Gastrocnemius medialis (tissue), 4 donors: ENCODE results near the gene P3R3URF. TPM values are rescaled to one million over a fixed set of nuclear protein-coding genes. Genes with fewer than 3 reads are reported as not detected.
A peak's percentile ranks its signal among the peaks of the same experiment; 100 is the strongest.

Experiments used
- ATAC-seq, 2 donors: fragments of 150-250 bp; one replicate each; pipeline ENCODE4 v1.9.1; 2016
- DNase-seq, 2 donors: peaks; one replicate each; pipeline ENCODE4 v3.0.0-alpha.2; 2019
- H3K27ac ChIP-seq, 4 donors: fragments of 200-600 bp; sonication (generic); 1 replicate in 1 of 4; 2 replicates in 3 of 4; pipeline ENCODE4 v1.5.1; 2016 to 2018; ENCODE audit warnings: mild to moderate bottlenecking in 2 of 4, moderate library complexity in 1 of 4
- H3K27me3 ChIP-seq, 3 donors: fragments of 200-600 bp; sonication (generic) in 2 of 3; 1 replicate in 1 of 3; 2 replicates in 2 of 3; pipeline versions ENCODE4 v1.5.1 to v1.6.0; 2016 to 2019; ENCODE audit warnings: mild to moderate bottlenecking in 1 of 3, moderate library complexity in 1 of 3
- H3K36me3 ChIP-seq, 2 donors: fragments of 200-600 bp; sonication (generic) in 1 of 2; one replicate each; pipeline ENCODE4 v1.5.1; 2017 to 2018
- H3K4me1 ChIP-seq, 2 donors: fragments of 200-600 bp; sonication (generic) in 1 of 2; one replicate each; pipeline ENCODE4 v1.5.1; 2016 to 2017; ENCODE audit warnings: mild to moderate bottlenecking in 2 of 2
- H3K4me3 ChIP-seq, 4 donors: fragments of 200-600 bp; sonication (generic) in 3 of 4; 1 replicate in 1 of 4; 2 replicates in 3 of 4; pipeline ENCODE4 v1.5.1; 2016 to 2019; ENCODE audit warnings: mild to moderate bottlenecking in 2 of 4
- H3K9me3 ChIP-seq, 3 donors: fragments of 200-600 bp; sonication (generic) in 2 of 3; 1 replicate in 1 of 3; 2 replicates in 2 of 3; pipeline ENCODE4 v1.5.1; 2016 to 2019
- CTCF ChIP-seq, 5 experiments: fragments of 450-650 bp in 3 of 5; fragments of 200-600 bp in 2 of 5; sonication (generic) in 2 of 5; IDR thresholded peaks in 4 of 5; conservative IDR thresholded peaks in 1 of 5; 1 replicate in 4 of 5; 2 replicates in 1 of 5; pipeline ENCODE4 v1.5.1; 2016 to 2019; ENCODE audit warnings: antibody characterized with exemption in 5 of 5, mild to moderate bottlenecking in 3 of 5, moderate library complexity in 3 of 5
- POLR2A ChIP-seq, 2 donors: fragments of 450-650 bp; IDR thresholded peaks; one replicate each; pipeline ENCODE4 v1.6.1; 2017; ENCODE audit warnings: antibody characterized with exemption in 2 of 2, mild to moderate bottlenecking in 2 of 2, moderate library complexity in 2 of 2
- in situ Hi-C, 4 donors: fragments of 200-750 bp; cut with MboI; loops; one replicate each; pipeline versions ENCODE4 v1.15.0 to v1.8.0; 2017; ENCODE audit warnings: low sequenced_read_pairs in 4 of 4
- intact Hi-C: fragments of 100-400 bp; cut with DNase I; formaldehyde crosslinking; loops from one replicate; pipeline ENCODE4 v1.15.1; 2023; ENCODE audit warnings: low total_unique reads
- total RNA-seq, 4 donors: library from RNA; depleted of rRNA; stranded (reverse); fragments of >200 nt; gene quantifications; one replicate each; pipeline versions ENCODE4 v1.1.0 to v1.2.3, GENCODE V29; 2016

Gene P3R3URF
- total RNA-seq, 4 donors from 2014 or later: not detected

DNA sequence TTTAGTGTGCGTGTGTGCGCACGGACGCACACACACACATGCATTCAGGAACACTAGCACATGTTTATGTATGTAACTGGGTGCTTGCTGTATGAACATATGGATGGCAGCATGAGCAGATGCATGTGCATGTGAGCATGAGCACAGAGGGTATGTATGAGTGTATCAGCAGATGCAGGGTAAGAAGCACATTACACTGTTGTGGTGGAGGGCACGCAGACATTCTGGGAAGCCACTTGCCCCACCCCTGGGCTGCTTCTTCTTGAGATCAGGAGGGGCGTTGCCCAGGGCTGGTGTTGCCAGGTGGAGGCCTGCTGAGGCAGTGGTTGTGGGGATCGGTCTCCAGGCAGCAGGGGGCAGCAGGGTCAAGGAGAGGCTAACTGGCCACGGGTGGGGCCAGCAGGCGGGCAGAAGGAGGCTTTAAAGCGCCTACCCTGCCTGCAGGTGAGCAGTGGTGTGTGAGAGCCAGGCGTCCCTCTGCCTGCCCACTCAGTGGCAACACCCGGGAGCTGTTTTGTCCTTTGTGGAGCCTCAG is 3.9 kb upstream of the P3R3URF start:
- no peaks in the 10 kb centered on the region for H3K27me3 ChIP-seq
- no peak for DNase-seq
- peaks cover 22 to 32% of the 10 kb centered on the region in 2 donors for H3K4me1 ChIP-seq
- in situ Hi-C loops: loop anchor here in 3 of 4 donors (5.0 kb wide), 1 partner anchor 143 kb away; no protein-coding TSS in a partner anchor
- ATAC-seq: no peak
- no peaks in the 10 kb centered on the region for H3K36me3 ChIP-seq
- no peak overlapping the region for H3K4me3 ChIP-seq
- no peak overlapping the region for H3K27ac ChIP-seq
- intact Hi-C loops: loop anchor here (10.0 kb wide), 2 partner anchors 295 to 425 kb away; partner anchors contain the start of gene IPP
- H3K9me3 ChIP-seq: no peaks in the 10 kb centered on the region
- no peak for TF ChIP-seq CTCF (IDR thresholded peaks at IDR 0.05 in 4 of 5, conservative IDR thresholded peaks at IDR 0.05 in 1 of 5)
- TF ChIP-seq POLR2A (IDR thresholded peaks at IDR 0.05): no peak

DNA sequence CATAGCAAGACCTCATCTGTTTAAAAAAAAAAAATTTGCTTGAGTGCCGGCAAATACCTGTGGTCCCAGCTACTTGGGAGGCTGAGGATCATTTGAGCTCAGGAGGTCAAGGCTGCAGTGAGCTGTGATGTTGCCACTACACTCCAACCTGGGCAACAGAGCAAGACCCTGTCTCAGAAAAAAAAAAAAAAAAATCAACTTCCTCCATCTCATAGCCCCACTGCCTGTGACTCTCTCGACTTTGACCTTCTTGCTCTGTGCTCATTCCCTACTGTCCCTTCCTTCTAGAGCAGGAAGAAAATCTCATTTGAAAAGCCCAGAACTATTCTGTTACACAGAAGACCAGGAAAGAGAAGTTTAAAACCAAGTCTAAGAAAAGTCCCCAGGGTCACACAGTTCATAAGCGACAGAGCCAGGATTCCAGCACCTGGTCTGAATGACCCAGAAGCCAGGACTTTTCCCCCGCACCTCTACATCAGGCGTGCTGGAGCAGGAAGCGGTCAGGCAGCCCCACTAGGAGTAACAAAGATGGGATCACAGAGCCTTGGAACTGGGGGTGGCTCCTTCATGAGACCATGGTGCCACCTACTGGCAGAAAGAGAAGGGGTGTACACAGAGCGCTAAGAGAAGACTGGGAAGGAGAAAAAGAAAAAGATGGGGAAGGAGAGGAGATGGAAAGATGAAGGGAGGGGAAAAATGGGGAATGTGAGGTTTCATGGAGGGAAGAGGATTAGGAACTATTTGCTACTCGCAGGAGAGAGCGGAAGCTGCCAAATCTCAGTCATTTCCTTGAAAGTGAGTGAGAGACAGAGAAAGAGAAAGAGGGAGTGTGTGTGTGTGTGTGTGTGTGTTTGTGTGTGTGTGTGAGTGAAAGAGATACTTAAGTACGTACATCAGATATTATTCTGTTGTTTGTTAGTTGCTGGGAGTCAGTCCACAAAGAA is 3.1 kb upstream of the P3R3URF start:
- DNase-seq (peak; percentile 68 to 79), ATAC-seq (peak; percentile 51 to 62)
- Histone ChIP-seq H3K4me3 (no peak overlapping the region), H3K27me3 (no peaks in the 10 kb centered on the region), H3K4me1 (peaks cover 29 to 35% of the 10 kb centered on the region in 2 donors), H3K36me3 (no peaks in the 10 kb centered on the region), H3K27ac (peak overlapping the region in 3 of 4 donors; percentile 46 to 64 (median 53)), H3K9me3 (no peaks in the 10 kb centered on the region)
- intact Hi-C loops (loop anchor here (1.0 to 10.0 kb wide), 4 partner anchors 142 to 425 kb away; partner anchors contain the start of gene IPP), in situ Hi-C loops (loop anchor here (5.0 kb wide), 1 partner anchor 142 kb away; no protein-coding TSS in a partner anchor)
- TF ChIP-seq CTCF (IDR thresholded peaks at IDR 0.05 in 4 of 5, conservative IDR thresholded peaks at IDR 0.05 in 1 of 5): peak; percentile 85 to 96 (median 89)
- no peak for TF ChIP-seq POLR2A (IDR thresholded peaks at IDR 0.05)

DNA sequence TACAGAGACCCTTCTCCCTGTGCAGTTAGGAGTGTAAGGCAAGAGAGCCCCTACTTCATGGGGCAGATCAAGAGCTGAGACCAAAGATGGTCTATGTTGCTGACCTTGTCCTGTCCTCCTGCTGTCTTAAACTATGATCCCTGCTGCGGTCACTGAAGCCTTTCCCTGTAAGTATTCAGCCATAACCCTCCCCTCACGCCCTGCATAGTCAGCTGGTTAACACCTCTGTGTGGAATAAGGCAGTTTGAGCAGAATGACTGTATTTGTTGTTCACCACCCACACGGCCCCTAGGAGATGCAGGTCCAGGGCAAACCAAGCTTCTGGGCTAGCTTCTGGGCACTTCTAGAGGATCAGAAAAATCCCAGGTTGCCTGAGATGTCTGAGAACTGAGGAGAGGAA is 1.0 kb downstream of the P3R3URF start:
- H3K27me3 ChIP-seq: no peaks in the 10 kb centered on the region
- no peaks in the 10 kb centered on the region for H3K36me3 ChIP-seq
- peaks cover 42 to 50% of the 10 kb centered on the region in 2 donors for H3K4me1 ChIP-seq
- peak in 1 of 2 donors; percentile 1 for ATAC-seq
- DNase-seq: no peak
- intact Hi-C loops (loop anchor here (2.0 to 10.0 kb wide), 2 partner anchors 42 to 260 kb away; partner anchors contain the start of gene PIK3R3), in situ Hi-C loops (loop anchor here in 1 of 4 donors (5.0 kb wide), 1 partner anchor 138 kb away; no protein-coding TSS in a partner anchor)
- peak overlapping the region; percentile 84 to 90 (median 86) for H3K27ac ChIP-seq
- TF ChIP-seq CTCF (IDR thresholded peaks at IDR 0.05 in 4 of 5, conservative IDR thresholded peaks at IDR 0.05 in 1 of 5) (no peak), POLR2A (IDR thresholded peaks at IDR 0.05) (no peak)
- H3K4me3 ChIP-seq: peak overlapping the region in 1 of 4 donors; percentile 16
- no peaks in the 10 kb centered on the region for H3K9me3 ChIP-seq

GRCh38 chr1:46174448-46175231 is 1.6 kb downstream of the P3R3URF start, which contains the start of gene TSPAN1:
Gene TSPAN1, plus strand, starts transcription at chr1:46175087. Its CDS starts 6,021 bp downstream, at chr1:46181108.
- Histone ChIP-seq H3K4me3 (peak within 1 kb of the TSS in 3 of 4 donors; percentile 16 to 33 (median 21)), H3K9me3 (no peaks in the 10 kb centered on the region), H3K27me3 (no peaks in the 10 kb centered on the region), H3K27ac (peak within 1 kb of the TSS; percentile 84 to 90 (median 86)), H3K36me3 (no peaks in the 10 kb centered on the region), H3K4me1 (peaks cover 42 to 53% of the 10 kb centered on the region in 2 donors)
- DNase-seq: peak; percentile 71 to 84
- ATAC-seq: peak; percentile 89 to 92
- intact Hi-C loops: loop anchor here (2.0 to 10.0 kb wide), 2 partner anchors 42 to 260 kb away; partner anchors contain the start of gene PIK3R3
- TF ChIP-seq POLR2A (IDR thresholded peaks at IDR 0.05): peak; percentile 16 to 49
- no peak for TF ChIP-seq CTCF (IDR thresholded peaks at IDR 0.05 in 4 of 5, conservative IDR thresholded peaks at IDR 0.05 in 1 of 5)
- in situ Hi-C loops: loop anchor here in 1 of 4 donors (5.0 kb wide), 1 partner anchor 137 kb away; no protein-coding TSS in a partner anchor
